ENCODE results near the gene RGL4. TPM values are rescaled to one million over a fixed set of nuclear protein-coding genes. Genes with fewer than 3 reads are reported as not detected.
"Not testable (repeated sequence)": the region's sequence is repeated elsewhere in the genome, so short reads cannot be mapped to it uniquely, and the experiment has no call there.

Gene RGL4
- total and polyA plus RNA-seq, 8 donors: 0.65 to 5.9 (median 2.9) TPM; not detected in 4

- Histone ChIP-seq H3K4me3 (no peak overlapping the region), H3K9me3 (no peaks in the 10 kb centered on the region), H3K36me3 (peaks cover 0 to 38% (median 21%) of the 10 kb centered on the region in 4 donors), H3K27me3 (no peaks in the 10 kb centered on the region), H3K27ac (no peak overlapping the region), H3K4me1 (peaks cover 0 to 20% (median 8%) of the 10 kb centered on the region in 4 donors)
- TF ChIP-seq, protein P1, sequence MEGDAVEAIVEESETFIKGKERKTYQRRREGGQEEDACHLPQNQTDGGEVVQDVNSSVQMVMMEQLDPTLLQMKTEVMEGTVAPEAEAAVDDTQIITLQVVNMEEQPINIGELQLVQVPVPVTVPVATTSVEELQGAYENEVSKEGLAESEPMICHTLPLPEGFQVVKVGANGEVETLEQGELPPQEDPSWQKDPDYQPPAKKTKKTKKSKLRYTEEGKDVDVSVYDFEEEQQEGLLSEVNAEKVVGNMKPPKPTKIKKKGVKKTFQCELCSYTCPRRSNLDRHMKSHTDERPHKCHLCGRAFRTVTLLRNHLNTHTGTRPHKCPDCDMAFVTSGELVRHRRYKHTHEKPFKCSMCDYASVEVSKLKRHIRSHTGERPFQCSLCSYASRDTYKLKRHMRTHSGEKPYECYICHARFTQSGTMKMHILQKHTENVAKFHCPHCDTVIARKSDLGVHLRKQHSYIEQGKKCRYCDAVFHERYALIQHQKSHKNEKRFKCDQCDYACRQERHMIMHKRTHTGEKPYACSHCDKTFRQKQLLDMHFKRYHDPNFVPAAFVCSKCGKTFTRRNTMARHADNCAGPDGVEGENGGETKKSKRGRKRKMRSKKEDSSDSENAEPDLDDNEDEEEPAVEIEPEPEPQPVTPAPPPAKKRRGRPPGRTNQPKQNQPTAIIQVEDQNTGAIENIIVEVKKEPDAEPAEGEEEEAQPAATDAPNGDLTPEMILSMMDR (IDR thresholded peaks at IDR 0.05): no peak
- TF ChIP-seq POLR2AphosphoS5 (IDR thresholded peaks at IDR 0.05) (no peak), EP300 (IDR thresholded peaks at IDR 0.05) (no peak), POLR2A (IDR thresholded peaks at IDR 0.05) (no peak)
- intact Hi-C loops (cut with DNase I; ENCODE audit: low total_unique reads): no loop called here
- no peak for DNase-seq
- WGBS, 5 donors: 83 to 91% (median 86%) methylated on average over 15 to 26 of the region's 26 CpGs
Observed at GRCh38 chr22:23673826-23674690, 16.8 kb upstream of the RGL4 start.

DNA sequence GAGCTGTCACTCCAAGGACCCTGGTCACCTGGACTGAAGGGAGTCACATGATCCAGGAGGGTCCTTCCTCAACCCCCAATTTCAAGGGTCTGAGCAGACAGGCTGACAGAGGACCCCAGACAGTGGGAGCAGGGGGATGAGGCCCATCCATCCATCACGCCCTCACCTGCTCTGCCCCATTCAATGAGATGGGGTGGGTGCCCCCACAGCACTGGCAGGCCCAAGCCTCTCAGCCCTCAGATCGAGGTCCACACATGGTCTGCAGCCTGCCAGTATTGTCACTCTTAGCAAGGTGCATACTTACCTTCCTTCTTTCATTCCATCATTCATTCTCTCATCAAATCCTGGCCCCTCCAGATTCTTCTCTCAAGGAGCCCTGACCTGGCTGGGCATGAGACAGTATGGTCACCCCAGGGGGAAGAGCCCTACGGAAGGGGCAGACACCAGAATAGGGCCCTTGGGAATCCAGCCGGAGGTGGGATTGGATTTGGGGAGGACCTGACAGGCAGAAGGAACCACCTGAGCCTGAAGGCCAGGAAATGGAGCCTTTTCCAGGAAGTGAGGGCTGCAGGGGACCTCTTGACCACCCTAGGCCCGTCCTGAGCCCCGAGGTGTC, 15.8 kb upstream of the RGL4 start:
- DNase-seq; intact Hi-C loops (cut with DNase I; ENCODE audit: low total_unique reads); H3K4me3 ChIP-seq; H3K27ac ChIP-seq; H3K27me3 ChIP-seq; H3K9me3 ChIP-seq: not testable (repeated sequence)
- 71 to 80% (median 77%) methylated on average over 6 of the region's 6 CpGs for WGBS, 5 donors
- Histone ChIP-seq H3K36me3 (peaks cover 1 to 38% (median 26%) of the 10 kb centered on the region in 4 donors), H3K4me1 (peaks cover 0 to 20% (median 8%) of the 10 kb centered on the region in 4 donors)

DNA sequence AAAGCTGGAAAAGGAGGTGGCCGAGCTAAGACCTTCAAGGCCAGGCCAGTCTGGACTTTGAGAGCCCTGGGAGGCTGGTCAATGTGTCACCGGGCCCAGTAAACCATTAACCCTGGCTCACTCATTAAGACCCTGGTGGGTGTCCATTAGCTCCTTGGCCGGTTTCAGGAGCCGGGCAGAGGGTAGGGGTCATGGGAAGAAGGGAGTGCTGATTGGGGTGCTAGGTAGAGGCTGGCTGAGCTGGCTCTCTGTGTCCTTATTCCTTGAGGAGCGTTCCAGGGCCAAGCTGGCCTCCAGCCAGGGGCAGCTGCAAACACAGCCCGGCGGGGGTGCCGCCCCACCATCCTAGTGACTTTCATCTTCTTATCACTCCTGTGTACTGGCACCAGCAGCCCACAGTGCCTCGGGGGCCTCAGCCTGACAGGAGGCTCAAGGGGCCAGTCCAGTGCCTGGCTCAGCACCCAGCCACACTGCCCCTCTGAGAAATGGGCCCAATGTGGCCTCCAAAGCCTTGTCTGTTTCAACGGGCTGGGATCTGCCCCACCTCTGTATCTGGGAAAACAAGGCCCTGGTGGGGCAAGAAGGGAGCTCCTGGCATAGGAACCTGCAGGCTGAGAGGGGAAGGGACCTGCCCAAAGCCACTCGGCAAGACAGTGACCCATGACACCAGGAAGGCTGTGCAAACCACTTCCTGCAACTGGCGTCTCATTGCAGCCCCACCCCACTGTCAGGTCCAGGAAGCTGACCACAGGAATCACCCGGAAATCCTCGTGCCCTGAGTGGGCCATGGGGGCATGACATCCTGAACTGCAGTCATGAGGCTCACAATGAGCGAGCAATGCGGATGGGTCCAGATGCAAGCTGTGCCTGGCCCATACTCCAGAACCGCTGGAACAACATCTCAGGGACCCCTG, 15.1 kb upstream of the RGL4 start:
- 32 to 45% (median 41%) methylated on average over 8 to 17 of the region's 17 CpGs for WGBS, 5 donors
- intact Hi-C loops (cut with DNase I; ENCODE audit: low total_unique reads): no loop called here
- Histone ChIP-seq H3K4me1 (peaks cover 0 to 20% (median 8%) of the 10 kb centered on the region in 4 donors), H3K9me3 (no peaks in the 10 kb centered on the region), H3K4me3 (no peak overlapping the region), H3K27me3 (no peaks in the 10 kb centered on the region), H3K27ac (peak overlapping the region in 2 of 5 donors; percentile 20 to 69), H3K36me3 (peaks cover 4 to 36% (median 26%) of the 10 kb centered on the region in 4 donors)
- DNase-seq: peak; percentile 75 to 86
- no peak for TF ChIP-seq POLR2AphosphoS5 (IDR thresholded peaks at IDR 0.05)
- no peak for TF ChIP-seq EP300 (IDR thresholded peaks at IDR 0.05)
- TF ChIP-seq, protein P1 (IDR thresholded peaks at IDR 0.05): no peak
- TF ChIP-seq POLR2A (IDR thresholded peaks at IDR 0.05): no peak

DNA sequence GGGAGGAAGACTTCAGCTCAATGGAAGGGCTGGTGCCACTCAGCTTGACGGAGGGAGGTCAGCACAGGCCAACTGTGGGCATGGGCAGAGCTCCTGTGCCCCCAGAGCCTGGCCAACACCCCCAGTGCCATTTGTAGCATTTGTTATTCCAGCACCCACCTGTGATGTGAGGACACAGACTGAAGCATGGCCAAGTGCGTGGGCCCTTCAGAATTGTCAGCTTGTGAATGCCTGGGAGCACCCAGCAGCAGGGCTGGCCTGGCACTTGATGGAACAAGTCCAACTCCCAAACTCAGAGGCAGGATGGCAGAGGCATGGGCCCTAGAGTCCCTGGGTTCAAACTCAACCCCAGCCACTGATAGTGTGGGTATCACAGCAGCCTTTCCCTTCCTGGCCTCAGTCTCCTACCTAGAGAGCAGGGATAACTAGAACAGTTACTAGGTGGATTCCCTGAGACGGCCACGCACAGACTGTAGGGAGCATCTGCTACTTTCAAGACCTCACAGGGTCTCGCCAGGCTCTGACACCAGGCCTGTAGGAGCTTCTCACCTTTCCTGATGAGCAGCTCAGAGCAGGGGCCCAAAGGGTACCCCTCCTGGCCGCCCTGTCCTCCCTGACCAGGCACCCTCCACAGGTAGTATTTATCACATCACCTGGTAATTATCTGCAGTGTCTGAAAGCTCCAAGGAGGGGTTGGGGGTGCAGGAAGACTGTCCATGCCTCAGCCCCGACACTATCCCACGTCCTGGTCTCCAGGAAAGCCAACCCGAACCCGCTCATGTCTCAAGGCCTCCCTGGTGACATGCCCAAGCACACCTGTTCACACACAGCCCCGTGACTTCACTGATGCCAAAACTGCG, 13.7 kb upstream of the RGL4 start:
- H3K27ac ChIP-seq; DNase-seq; H3K9me3 ChIP-seq; H3K4me3 ChIP-seq; H3K27me3 ChIP-seq; intact Hi-C loops (cut with DNase I; ENCODE audit: low total_unique reads): not testable (repeated sequence)
- peaks cover 4 to 46% (median 38%) of the 10 kb centered on the region in 4 donors for H3K36me3 ChIP-seq
- H3K4me1 ChIP-seq: peaks cover 0 to 20% (median 8%) of the 10 kb centered on the region in 4 donors
- 94 to 98% (median 94%) methylated on average over 12 of the region's 12 CpGs for WGBS, 5 donors

Data from stomach (tissue), 9 donors.